T47D (cell line): ENCODE results near the gene WDR93.

Experiments
- DNase-seq, 2 experiments: peaks; one replicate each; pipeline versions ENCODE4 v3.0.0 to v3.0.0-alpha.2; 2011 to 2012; ENCODE audit warnings: low read depth in 1 of 2, low spot score in 1 of 2
- JUND ChIP-seq: IDR thresholded peaks from 2 replicates; pipeline ENCODE4 v1.6.1; 2012; ENCODE audit warnings: low read depth
- in situ Hi-C: cut with HindIII; loops from 2 replicates; pipeline ENCODE4 v1.10.0; 2016; ENCODE audit warnings: low sequenced_read_pairs, low pct_unique_long_range_greater_than_20kb

WDR93 gene

GRCh38 chr15:89761009-89761831, 70.6 kb downstream of the WDR93 start:
- DNase-seq = peak in 1 of 2 experiments; percentile 95
- no peak for TF ChIP-seq JUND
- in situ Hi-C loops = no loop called here

- no peak for TF ChIP-seq JUND
- peak in 1 of 2 experiments; percentile 76 for DNase-seq
- in situ Hi-C loops = no loop called here
Measured at GRCh38 chr15:89761929-89762328, 71.3 kb downstream of the WDR93 start.

GRCh38 chr15:89765694-89766093, 75.1 kb downstream of the WDR93 start:
- in situ Hi-C loops = no loop called here
- DNase-seq = no peak
- TF ChIP-seq JUND = no peak

- DNase-seq = peak in 1 of 2 experiments; percentile 69
- no peak for TF ChIP-seq JUND
- in situ Hi-C loops = no loop called here
Measured at GRCh38 chr15:89766357-89767311, 76.0 kb downstream of the WDR93 start.

GRCh38 chr15:89767411-89767915, 76.9 kb downstream of the WDR93 start:
- in situ Hi-C loops = no loop called here
- no peak for TF ChIP-seq JUND
- peak in 1 of 2 experiments; percentile 94 for DNase-seq

GRCh38 chr15:89768071-89768500, 77.5 kb downstream of the WDR93 start:
- in situ Hi-C loops = no loop called here
- TF ChIP-seq JUND = no peak
- DNase-seq = no peak

GRCh38 chr15:89769366-89769765, 78.8 kb downstream of the WDR93 start:
- in situ Hi-C loops = no loop called here
- DNase-seq = no peak
- TF ChIP-seq JUND = no peak

GRCh38 chr15:89770041-89770440, 79.4 kb downstream of the WDR93 start:
- no peak for DNase-seq
- no peak for TF ChIP-seq JUND
- in situ Hi-C loops = no loop called here

- no peak for TF ChIP-seq JUND
- peak in 1 of 2 experiments; percentile 59 for DNase-seq
- in situ Hi-C loops = no loop called here
Measured at GRCh38 chr15:89772932-89773583, 82.4 kb downstream of the WDR93 start.

GRCh38 chr15:89774492-89774891, 83.9 kb downstream of the WDR93 start:
- no peak for TF ChIP-seq JUND
- peak in 1 of 2 experiments; percentile 67 for DNase-seq
- in situ Hi-C loops = no loop called here

GRCh38 chr15:89775815-89776214, 85.2 kb downstream of the WDR93 start:
- in situ Hi-C loops = no loop called here
- DNase-seq = no peak
- TF ChIP-seq JUND = no peak
